HG03097 (cell line): ENCODE measurements around the gene ZNF142.

Source experiments
- ATAC-seq: cut with Tn5 transposase; IDR thresholded peaks from one replicate; pipeline ENCODE4 v1.9.1; 2021; ENCODE audit not compliant: unreplicated experiment, low FRiP score

The ZNF142 gene

GRCh38 chr2:218605432-218605831 lies 54.0 kb downstream of the ZNF142 start:
- ATAC-seq = no peak
